Fibroblast of pulmonary artery (primary cell): ENCODE data around the gene CST11.

Source experiments
- DNase-seq: peaks from one replicate; pipeline ENCODE4 v3.0.0-alpha.2; 2010; ENCODE audit warnings: low read depth
- H3K4me3 ChIP-seq: replicated peaks from 2 replicates; pipeline ENCODE4 v1.5.1; 2011; ENCODE audit warnings: low read depth, mild to moderate bottlenecking, control low read depth, low read length, moderate library complexity
- CTCF ChIP-seq: IDR thresholded peaks from 2 replicates; pipeline ENCODE4 v1.5.1; 2011; ENCODE audit warnings: mild to moderate bottlenecking, control low read depth, low read length, inconsistent platforms; ENCODE audit errors: missing control alignments

Gene CST11

GRCh38 chr20:23453549-23454543, 1.2 kb upstream of the CST11 start:
- no peak for DNase-seq
- no peak for TF ChIP-seq CTCF
- H3K4me3 ChIP-seq, result no peak overlapping the region

GRCh38 chr20:23451956-23452487, 654 bp downstream of the CST11 start:
- no peak for TF ChIP-seq CTCF
- DNase-seq, result no peak

GRCh38 chr20:23450877-23451276, 1.8 kb downstream of the CST11 start:
- H3K4me3 ChIP-seq, result no peak overlapping the region
- no peak for DNase-seq
- no peak for TF ChIP-seq CTCF

More at GRCh38 chr20:23451956-23452487, 654 bp downstream of the CST11 start:
- no peak overlapping the region for H3K4me3 ChIP-seq

- DNase-seq, result peak; percentile 28
- TF ChIP-seq CTCF, result no peak
- H3K4me3 ChIP-seq, result no peak overlapping the region
Observed at GRCh38 chr20:23449421-23449820, 3.3 kb downstream of the CST11 start.

- H3K4me3 ChIP-seq, result no peak overlapping the region
- DNase-seq, result no peak
- TF ChIP-seq CTCF, result no peak
Observed at GRCh38 chr20:23448167-23448566, 4.5 kb downstream of the CST11 start.

- H3K4me3 ChIP-seq, result no peak overlapping the region
- peak; percentile 73 for TF ChIP-seq CTCF
- peak; percentile 61 for DNase-seq
Observed at GRCh38 chr20:23446505-23446904, 6.2 kb downstream of the CST11 start.
